ENCODE results near the gene KCTD11.
A peak's percentile ranks its signal among the peaks of the same experiment; 100 is the strongest.
"Not testable (repeated sequence)": the region's sequence is repeated elsewhere in the genome, so short reads cannot be mapped to it uniquely, and the experiment has no call there.

KCTD11 gene

DNA sequence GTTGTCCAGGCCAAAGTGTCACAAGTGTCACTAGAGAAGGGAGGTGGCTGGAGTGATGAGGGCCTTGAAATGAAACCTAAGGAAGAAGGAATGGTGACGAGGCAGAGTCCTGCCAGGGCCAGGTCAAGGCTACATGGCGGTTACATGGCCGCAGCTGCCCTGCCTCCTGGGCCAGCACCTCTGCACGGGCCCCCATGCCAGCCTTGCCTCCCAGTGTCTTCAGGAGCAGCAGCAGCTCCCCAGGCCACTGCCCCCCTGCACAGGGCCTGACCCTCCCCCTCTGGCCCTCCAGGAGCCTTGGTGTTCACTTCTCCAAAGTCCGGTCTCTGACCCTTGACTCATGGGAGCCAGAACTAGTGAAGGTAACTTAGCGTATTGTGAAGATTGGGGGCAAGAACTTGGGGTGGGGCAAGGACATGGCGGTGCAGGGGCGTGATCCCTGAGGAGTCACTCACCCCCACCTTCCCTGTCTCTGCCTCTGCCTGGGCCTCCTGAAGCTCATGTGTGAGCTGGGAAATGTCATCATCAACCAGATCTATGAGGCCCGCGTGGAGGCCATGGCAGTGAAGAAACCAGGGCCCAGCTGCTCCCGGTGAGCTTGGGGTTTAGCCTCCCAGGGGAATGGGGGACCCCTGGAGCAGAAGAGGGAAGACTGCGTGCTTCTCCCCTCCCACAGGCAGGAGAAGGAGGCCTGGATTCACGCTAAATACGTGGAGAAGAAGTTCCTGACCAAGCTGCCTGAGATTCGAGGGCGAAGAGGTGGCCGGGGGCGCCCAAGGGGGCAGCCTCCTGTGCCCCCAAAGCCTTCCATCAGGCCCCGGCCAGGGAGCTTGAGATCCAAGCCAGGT, 4.1 kb upstream of the KCTD11 start:
- DNase-seq: no peak

DNA sequence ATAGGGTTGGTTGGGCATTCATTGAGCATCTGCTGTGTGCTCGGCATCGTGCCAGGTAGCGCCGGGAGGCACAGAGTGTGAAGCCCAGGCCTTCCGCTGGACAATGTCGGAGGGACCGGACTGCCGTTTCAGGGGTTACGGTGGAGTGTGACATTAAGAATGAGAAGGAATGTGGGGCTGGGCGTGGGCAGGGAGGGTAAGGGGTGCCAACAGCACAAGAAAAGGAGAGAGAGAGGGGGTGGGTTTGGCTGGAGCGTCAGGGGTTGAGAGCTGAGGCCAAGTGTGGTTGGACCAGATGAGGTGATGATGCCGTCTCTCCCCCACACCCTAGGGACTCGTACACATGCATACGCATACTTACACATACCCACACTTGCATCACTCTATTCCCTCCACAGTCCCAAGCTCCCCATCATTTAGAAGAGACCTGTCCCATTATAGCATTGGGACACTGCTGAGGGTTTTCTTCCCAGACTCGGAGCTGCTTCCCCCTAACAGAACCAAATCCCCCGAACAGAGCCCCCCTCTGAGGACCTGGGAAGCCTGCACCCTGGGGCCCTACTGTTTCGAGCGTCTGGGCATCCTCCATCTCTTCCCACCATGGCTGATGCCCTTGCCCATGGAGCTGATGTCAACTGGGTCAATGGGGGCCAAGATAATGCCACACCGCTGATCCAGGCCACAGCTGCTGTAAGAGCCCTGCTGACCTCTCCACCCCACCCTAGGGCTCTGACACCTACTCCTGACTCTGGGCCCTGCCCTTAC, 3.3 kb upstream of the KCTD11 start:
- DNase-seq: peak; percentile 72

DNA sequence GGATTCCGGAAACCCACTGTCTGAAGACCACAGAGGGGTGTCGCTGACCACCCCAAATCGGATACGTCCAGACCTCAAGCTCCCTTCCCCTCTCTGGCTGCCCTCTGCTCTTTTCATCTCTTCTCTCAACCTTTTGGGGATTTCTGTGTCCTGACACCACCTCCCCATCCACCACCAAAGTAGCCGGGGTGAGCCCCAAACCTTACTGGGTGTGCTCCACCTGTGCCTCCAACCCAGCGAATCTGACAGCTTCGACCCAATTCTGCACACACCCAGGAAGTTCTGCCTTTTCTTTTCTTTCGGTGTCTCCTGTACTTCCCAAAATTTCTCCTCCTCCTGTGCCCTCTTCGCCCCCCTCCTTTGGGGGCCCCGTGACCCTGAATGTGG, 534 bp downstream of the KCTD11 start:
- no peak for DNase-seq

DNA sequence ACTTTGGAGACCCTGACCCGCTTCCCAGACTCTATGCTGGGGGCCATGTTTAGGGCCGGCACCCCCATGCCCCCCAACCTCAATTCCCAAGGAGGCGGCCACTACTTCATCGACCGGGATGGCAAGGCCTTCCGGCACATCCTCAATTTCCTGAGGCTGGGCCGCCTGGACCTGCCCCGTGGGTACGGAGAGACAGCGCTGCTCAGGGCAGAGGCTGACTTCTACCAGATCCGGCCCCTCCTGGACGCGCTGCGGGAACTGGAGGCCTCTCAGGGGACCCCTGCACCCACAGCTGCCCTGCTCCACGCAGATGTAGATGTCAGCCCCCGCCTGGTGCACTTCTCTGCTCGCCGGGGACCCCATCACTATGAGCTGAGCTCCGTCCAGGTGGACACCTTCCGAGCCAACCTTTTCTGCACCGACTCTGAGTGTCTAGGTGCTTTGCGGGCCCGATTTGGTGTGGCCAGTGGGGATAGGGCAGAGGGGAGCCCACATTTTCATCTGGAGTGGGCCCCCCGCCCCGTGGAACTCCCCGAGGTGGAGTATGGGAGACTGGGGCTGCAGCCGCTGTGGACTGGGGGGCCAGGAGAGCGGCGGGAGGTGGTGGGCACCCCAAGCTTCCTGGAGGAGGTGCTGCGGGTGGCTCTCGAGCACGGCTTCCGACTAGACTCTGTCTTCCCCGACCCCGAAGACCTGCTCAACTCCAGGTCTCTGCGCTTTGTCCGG, 1.1 kb downstream of the KCTD11 start:
- no peak for DNase-seq

DNA sequence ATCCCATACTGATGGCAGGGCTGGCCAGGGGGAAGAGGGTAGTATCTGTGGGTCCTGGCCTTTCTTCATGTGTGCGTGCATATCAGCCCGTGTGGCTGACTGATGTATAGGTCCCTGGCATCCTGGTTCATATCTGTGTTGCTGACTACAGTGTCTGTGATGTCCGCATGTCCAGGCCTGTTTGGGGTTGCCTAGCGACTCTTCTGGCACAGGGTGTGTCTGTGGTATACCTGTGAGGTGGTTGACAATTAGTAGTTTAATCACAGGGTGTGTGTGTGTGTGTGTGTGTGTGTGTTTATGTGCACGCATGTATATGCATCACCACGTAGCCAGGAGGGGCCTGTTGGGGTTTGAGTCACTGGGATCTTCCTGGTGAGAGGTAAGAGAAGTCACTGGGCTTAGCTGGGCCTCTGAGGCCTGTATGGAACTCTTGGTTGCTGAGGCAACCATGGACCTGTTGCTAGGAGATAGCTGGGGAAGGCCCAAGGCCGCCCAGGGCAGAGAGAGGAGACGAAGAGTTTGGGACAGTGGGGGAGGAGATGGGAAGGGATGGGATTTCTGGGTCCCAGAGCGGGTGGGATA, 2.4 kb downstream of the KCTD11 start:
- peak; percentile 49 for DNase-seq

DNA sequence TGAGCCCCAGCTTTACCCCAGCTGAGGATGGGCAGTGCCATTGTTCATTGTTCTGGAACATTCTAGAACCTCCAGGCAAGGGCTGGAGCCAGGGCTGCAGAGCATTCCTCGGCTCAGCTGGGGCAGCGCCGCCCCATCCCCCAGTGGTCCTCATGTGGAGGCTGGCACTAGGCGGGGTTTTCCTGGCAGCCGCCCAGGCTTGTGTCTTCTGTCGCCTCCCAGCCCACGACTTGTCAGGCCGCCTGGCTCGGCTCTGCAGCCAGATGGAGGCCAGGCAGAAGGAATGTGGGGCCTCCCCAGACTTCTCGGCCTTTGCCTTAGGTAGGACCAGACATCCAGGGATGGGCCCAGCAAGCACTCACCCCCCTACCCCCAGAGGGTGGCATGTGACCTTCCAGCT, 3.1 kb downstream of the KCTD11 start, which contains the start of gene TMEM95:
Gene TMEM95 (plus strand): TSS at position 104 of the 400 bp plus-strand sequence. CDS start 49 bp downstream, at position 153.
- peak; percentile 18 for DNase-seq

DNA sequence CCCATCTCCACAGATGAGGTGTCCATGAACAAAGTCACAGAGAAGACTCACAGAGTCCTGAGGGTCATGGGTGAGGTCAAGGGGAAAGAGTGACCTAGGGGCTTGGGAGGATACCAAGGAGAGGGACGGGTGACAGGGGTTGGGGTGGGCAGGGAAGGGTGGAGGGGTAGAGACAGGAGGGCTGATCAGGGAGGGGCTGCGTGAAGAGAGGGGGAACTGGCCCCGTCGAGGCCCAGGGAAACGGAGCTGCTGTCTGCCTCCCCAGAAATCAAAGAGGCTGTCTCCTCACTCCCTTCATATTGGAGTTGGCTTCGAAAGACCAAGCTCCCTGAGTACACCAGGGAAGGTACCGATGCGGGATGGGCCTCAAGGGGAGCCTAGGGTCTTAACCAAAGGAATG, 3.6 kb downstream of the KCTD11 start:
- no peak for DNase-seq

DNA sequence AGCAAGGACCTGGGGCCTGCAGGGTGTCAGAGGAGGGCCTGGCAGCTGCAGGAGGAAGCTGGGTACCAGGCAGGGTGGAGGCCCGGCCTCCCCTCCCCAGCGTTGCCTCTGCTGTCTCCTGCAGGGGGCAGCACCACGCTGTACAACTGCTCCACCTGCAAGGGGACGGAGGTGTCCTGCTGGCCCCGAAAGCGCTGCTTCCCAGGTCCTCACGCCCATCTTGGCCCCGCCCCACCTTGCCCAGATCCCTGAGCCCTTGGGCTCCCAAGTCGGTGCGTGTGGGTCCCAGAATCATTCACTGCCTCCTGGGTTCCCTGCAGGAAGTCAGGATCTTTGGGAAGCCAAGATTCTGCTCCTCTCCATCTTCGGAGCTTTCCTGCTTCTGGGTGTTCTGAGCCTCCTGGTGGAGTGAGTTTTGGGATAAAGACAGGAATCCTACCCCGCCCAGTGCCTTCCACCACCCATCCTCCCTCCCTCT, 4.1 kb downstream of the KCTD11 start:
- peak; percentile 50 for DNase-seq

DNA sequence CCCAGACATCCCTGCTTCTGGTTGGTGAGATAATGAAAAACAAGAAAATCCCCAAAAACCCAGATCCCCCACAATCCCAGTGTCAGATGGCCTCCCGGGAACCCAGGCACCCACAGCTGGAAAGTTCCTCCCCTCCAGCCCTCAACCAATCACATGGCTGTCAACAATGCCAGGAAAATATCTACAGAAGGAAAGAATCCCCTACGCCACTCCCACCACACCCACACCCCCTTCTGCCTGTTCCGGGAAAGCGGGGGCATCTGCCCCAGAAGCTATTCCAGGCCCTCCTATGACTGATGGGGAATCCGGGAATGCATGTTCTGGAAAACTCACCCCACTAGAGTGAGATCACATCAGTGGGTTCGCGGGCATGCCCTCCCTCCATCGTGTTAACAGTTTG, 4.8 kb downstream of the KCTD11 start:
- DNase-seq: no peak

DNA sequence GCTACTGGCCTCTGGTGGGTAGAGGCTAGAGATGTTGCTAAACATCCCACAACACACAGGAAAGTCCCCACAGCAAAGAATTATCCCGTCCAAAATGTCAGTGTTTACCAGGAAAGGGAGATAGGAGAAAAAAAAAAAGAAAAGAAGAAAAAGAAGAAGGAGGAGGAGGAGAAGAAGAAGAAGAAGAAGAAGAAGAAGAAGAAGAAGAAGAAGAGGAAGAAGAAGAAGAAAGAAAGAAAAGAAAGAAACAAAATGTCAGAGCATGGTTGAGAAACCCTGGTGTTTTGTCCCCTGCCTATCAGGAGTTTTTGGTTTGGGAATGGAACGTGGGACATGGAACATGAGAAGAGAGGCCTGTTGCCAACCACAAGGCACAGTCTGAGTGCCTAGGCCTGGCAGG, 5.4 kb downstream of the KCTD11 start:
- DNase-seq: no peak

DNA sequence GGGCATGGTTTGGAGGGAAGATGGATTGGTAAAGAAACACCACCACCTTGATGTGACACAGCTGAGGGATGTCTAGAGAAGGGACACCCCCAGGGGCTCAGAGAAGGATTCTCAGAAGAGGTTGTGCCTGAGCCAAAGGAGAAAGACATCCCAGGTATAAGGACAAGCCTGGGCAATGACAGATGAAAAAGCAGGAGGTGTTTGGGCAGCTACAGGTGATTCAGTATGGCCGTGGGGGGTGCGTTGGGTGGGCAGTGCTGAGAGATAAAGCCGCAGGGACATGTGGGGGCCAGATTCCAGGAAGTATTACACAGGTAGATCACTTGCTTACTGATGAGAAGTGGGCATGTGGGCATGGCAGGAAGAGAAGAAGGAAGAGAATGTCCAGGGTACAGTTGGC, 9.9 kb downstream of the KCTD11 start:
- no peak for DNase-seq

DNA sequence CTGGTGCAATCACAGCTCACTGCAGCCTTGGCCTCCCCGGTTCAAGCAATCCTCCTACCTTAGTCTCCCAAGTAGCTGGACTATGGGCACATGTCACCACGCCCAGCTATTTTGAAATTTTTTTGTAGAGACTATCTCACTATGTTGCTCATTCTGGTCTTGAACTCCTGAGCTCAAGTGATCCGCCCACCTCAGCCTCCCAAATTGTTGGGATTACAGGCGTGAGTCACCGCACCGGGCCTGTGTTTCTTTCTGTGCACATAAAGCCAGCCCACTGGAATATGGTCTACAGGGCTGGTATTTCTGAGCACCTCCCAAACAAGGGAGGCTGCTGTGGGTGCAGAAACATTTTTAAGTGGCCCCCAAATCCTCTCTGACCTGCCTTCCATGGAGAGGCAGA, 11.3 kb downstream of the KCTD11 start:
- no peak for DNase-seq

DNA sequence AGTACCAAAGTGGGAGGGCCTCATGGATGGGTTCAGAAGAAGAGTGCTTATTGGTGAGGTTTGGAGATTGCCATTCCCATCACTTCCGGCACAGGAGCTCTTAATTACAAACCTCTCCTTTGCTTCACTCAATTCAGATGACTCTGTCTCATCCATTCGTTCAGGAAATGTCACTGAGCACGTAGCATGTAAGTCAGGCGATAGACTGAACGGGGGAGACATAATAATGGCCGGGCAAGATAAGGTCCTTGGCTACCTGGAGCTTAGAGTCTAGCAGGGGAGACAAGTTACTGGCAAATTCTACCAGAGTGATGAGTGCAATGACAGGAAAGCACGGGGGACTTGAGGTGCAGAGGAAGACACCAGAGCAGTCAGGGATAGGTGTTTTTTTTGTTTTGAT, 14.0 kb downstream of the KCTD11 start:
- DNase-seq: not testable (repeated sequence)

DNA sequence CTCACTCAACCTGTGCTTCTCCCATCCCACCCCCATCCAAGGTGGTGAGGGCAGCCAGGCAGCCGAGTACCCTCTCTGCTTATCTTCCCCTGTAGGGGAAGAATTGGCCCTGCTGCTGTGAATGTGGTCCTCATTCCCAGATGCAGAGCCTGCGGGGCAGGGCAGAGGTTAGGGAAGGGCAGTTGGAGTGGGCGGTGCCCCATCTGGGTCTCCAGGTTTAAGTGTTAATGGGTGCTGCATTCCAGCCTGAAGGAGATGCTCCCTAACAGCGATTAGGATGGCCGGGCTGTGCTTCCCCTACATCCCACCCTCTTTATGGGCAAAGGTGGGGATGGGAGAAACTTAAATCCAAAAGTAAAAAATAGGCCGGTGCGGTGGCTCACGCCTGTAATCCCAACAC, 15.1 kb downstream of the KCTD11 start:
- DNase-seq: no peak

DNA sequence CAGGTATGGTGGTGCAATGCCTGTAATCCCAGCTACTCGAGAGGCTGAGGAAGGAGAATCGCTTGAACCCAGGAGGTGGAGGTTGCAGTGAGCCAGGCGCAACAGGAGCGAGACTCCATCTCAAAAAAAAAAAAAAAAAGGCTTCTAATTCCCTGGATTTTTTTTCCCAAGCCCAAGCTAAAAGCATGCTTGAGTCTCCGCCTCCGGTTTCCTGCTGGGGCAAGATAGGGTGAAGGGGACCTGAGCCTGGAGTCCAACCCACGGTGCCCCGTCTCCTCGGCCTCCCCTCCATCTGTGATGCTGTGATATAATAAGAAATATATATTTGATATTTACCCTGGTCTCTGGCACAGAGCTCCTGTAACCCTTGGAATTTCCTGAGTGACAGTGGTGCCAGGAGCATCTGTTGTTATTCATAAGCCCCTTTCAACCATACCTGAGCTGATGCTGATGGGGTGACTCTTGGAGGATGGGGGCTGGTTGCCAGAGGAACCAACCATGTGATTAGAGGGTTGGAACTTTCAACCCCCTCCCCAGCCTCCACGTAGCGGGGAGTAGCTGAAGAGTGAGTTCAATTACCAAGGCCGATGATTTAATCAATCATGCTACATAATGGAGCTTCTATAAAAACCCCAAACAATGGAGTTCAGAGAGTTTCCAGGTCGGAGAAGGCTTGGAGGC, 16.1 kb downstream of the KCTD11 start:
- DNase-seq: no peak

DNA sequence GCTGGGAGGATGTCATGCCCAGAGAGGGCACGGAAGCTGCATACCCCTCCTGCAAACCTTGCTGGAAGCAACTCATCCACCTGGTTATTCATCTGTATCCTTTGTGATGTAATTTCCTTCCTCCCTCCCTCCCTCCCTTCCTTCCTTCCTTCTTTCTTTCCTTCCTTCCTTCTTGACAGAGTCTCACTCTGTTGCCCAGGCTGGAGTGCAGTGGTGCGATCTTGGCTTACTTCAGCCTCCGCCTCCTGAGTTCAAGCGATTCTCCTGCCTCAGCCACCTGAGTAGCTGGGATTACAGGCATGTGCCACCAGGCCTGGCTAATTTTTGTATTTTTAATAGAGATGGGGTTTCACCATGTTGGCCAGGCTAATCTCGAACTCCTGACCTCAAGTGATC, 16.6 kb downstream of the KCTD11 start:
- DNase-seq: not testable (repeated sequence)

DNA sequence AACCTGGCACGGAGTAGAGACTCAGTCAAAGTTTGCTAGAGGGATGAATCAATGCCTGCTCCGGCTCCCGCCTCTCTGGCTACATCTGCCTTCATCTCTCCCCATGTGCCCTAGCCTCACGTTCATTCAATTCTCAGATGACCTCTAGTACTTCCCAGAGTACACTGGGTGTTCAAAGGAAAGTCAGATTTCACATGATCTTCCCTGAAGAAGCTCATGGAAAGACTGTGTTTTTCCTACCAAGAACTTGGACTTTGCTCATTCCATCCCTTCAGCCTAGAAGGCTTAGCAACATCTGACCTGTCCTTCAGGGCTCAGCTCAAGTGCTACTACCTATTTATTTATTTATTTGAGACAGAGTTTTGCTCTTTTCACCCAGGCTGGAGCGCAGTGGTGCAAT, 17.9 kb downstream of the KCTD11 start:
- DNase-seq: no peak

DNA sequence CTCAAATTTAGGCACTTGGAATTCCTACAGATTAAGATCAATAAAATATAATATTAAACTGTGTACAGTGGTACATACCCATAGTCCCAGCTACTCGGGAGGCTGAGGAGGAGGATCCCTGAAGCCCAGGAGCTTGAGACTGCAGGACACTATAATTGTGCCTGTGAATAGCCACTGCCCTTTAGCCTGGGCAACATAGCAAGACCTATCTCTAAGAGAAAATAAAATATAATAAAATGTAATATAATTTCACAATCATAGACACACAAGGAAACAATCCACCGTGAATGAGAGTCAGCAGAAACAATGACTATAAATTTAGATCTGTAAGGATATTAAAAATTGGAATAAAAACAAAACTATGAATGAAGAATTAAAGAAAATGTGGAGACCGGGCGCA, 18.9 kb downstream of the KCTD11 start:
- no peak for DNase-seq

DNA sequence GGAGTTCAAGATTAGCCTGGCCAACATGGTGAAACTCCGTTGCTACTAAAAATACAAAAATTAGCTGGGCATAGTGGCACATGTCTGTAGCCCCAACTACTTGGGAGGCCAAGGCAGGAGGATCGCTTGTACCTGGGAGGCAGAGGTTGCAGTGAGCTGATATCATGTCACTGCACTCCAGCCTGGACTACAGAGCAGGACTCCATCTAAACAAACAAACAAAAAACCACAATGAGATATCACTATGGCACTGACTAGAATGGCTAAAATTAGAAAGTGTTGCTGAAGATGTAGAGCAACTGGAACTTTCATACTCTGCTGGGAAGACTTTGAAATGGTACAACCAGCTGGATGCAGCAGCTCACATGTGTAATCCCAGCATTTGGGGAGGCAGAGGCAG, 22.4 kb downstream of the KCTD11 start:
- no peak for DNase-seq

DNA sequence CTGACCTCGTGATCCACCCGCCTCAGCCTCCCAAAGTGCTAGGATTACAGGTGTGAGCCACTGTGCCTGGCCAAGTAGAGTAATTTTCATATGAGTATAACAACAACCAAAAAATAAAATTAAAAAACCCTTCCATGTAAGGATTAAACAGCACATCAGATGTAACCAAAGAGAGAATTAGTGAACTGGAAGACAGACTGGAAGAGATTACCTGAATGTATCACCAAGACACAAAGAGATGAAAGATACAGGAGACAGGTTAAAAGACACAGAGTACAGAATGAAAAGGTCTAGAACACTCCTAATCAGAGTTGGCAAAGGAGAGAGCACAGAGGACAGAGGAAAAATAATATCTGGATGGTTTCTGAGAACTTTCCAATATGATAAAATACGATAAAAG, 27.2 kb downstream of the KCTD11 start:
- DNase-seq: no peak

DNA sequence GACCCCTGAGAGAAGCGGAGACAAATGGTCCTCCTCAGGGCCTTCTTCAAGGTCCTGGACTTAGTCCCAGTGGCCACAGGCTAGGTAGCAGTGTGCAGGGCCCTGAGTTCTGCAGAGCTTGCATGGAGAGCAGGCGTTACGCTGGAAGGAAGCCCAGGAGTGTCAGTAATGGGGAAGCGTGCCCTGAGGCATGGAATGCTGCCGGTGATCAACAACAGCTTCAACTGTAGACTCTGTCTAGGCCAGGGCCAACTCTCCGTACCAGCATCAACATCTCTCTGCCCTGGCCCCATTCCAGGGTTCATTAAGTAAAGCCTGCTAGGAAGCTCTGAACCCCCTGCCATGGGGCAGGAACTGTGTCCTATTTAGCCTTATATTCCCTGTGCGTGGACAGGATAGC, 28.4 kb downstream of the KCTD11 start:
- DNase-seq: peak; percentile 36

Data from fibroblast of upper back skin (primary cell).